ENCODE measurements around the gene MYO3B. TPM values are rescaled to one million over a fixed set of nuclear protein-coding genes. Genes with fewer than 3 reads are reported as not detected.
"Not testable (repeated sequence)": the region's sequence is repeated elsewhere in the genome, so short reads cannot be mapped to it uniquely, and the experiment has no call there.

The MYO3B gene
- total RNA-seq, 1 donor from 2014 or later = 13.7 TPM

DNA sequence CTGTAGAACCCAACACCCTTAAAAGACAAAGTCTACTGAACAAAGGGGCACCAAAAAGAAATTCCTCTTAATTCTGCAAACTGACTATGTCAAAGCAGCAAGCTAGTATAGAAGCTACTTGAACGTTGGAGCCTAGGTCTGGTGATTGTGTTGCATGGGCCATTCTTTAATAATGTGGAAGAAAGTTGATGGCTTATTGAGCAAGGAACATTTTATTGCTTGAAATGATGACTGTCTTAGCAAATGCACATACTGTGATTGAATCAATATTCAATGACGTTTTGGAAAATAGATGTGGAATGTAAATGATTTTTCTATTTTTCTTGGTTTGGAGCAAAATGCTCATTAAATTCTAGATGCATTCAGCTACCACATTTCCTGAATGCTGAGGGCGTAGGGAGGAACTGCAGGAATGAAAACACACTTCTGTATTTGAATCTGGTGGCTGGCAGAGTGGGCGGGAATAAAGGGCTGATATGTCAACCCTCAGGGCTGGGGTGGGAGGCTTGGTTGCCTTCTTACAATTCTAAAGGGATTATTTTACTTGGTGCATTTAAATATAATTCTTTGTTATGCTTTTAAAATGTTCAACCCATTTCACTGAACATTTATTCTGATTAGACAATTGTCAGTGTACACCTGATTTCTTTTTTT is 26.5 kb downstream of the MYO3B start:
- H3K4me3 Mint-ChIP-seq (ENCODE audit: low read depth) = no peak overlapping the region
- DNase-seq (ENCODE audit: low spot score) = no peak
- H3K27me3 Mint-ChIP-seq (ENCODE audit: low read depth) = peaks cover 16% of the 10 kb centered on the region
- no peak overlapping the region for H3K27ac Mint-ChIP-seq
- intact Hi-C loops (cut with micrococcal nuclease) = no loop called here
- H3K9me3 Mint-ChIP-seq = no peaks in the 10 kb centered on the region
- H3K36me3 Mint-ChIP-seq (ENCODE audit: low read depth) = no peaks in the 10 kb centered on the region
- H3K4me1 Mint-ChIP-seq (ENCODE audit: low read depth) = no peaks in the 10 kb centered on the region

- Mint-ChIP-seq H3K4me3 (ENCODE audit: low read depth) (no peak overlapping the region), H3K9me3 (no peaks in the 10 kb centered on the region), H3K27me3 (ENCODE audit: low read depth) (peaks cover 16% of the 10 kb centered on the region), H3K36me3 (ENCODE audit: low read depth) (no peaks in the 10 kb centered on the region), H3K27ac (no peak overlapping the region), H3K4me1 (ENCODE audit: low read depth) (no peaks in the 10 kb centered on the region)
- DNase-seq (ENCODE audit: low spot score) = no peak
- intact Hi-C loops (cut with micrococcal nuclease) = no loop called here
Measured at GRCh38 chr2:170206246-170206645, 28.3 kb downstream of the MYO3B start.

DNA sequence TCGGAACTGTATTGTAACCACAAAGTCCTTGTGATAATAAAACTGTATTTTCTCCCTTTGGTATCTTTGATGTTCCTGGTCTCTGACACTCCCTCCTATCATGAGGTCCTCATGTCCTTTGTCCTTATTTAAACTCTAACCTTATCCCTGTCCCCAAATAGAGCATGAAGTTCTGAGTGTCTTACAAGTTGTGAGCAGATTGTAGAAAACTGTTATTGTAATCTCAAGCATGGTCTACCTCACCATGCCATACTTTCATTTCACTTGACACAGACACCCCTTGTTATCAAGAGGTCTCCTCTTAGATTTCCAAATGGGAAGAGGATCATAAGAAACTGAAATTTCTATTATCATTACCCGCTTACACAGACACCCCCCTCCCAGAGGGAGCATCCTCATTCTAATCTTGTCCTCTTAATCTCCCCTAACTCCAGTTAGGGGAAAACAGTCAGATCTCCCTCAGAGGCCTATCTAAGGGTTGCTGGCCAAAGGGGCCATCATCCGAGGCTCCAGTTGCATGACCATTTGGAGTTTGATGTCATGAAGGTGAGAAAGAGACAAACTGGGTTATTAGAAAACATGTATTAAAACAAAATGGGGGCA is 29.0 kb downstream of the MYO3B start:
- Mint-ChIP-seq H3K27me3 (ENCODE audit: low read depth) (peaks cover 13% of the 10 kb centered on the region), H3K27ac (no peak overlapping the region), H3K36me3 (ENCODE audit: low read depth) (no peaks in the 10 kb centered on the region), H3K4me1 (ENCODE audit: low read depth) (no peaks in the 10 kb centered on the region), H3K4me3 (ENCODE audit: low read depth) (no peak overlapping the region), H3K9me3 (no peaks in the 10 kb centered on the region)
- DNase-seq (ENCODE audit: low spot score) = no peak
- intact Hi-C loops (cut with micrococcal nuclease) = no loop called here

GRCh38 chr2:170207901-170208300 is 30.0 kb downstream of the MYO3B start:
- Mint-ChIP-seq H3K4me3 (ENCODE audit: low read depth) (no peak overlapping the region), H3K36me3 (ENCODE audit: low read depth) (no peaks in the 10 kb centered on the region), H3K9me3 (no peaks in the 10 kb centered on the region), H3K27me3 (ENCODE audit: low read depth) (peaks cover 10% of the 10 kb centered on the region), H3K4me1 (ENCODE audit: low read depth) (no peaks in the 10 kb centered on the region), H3K27ac (no peak overlapping the region)
- intact Hi-C loops (cut with micrococcal nuclease) = no loop called here
- DNase-seq (ENCODE audit: low spot score) = no peak

DNA sequence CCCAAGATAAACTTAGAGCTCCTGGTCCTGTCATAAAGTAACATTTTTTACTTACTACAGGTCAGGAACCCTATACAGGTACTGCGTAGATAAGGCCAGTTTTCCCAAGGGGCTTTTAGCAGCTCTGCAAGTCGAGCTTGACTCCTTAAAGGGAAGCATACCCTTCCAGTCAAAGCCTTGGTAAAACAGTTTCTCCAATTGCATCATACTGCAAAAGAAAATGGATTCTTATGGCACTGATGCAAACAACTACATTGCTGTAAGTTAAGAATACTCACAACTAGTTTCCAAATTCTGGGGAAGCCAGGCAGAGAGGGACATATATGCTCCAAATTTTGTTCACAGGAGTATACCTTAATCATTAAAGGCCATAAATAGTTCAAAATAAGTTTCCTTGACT is 31.0 kb downstream of the MYO3B start:
- peaks cover 8% of the 10 kb centered on the region for H3K27me3 Mint-ChIP-seq (ENCODE audit: low read depth)
- no peak for DNase-seq (ENCODE audit: low spot score)
- no peaks in the 10 kb centered on the region for H3K9me3 Mint-ChIP-seq
- no peak overlapping the region for H3K4me3 Mint-ChIP-seq (ENCODE audit: low read depth)
- no peak overlapping the region for H3K27ac Mint-ChIP-seq
- H3K4me1 Mint-ChIP-seq (ENCODE audit: low read depth) = no peaks in the 10 kb centered on the region
- H3K36me3 Mint-ChIP-seq (ENCODE audit: low read depth) = no peaks in the 10 kb centered on the region
- intact Hi-C loops (cut with micrococcal nuclease) = no loop called here

- no peak overlapping the region for H3K4me3 Mint-ChIP-seq (ENCODE audit: low read depth)
- H3K36me3 Mint-ChIP-seq (ENCODE audit: low read depth) = no peaks in the 10 kb centered on the region
- H3K4me1 Mint-ChIP-seq (ENCODE audit: low read depth) = no peaks in the 10 kb centered on the region
- intact Hi-C loops (cut with micrococcal nuclease) = no loop called here
- peaks cover 5% of the 10 kb centered on the region for H3K27me3 Mint-ChIP-seq (ENCODE audit: low read depth)
- no peak for DNase-seq (ENCODE audit: low spot score)
- H3K27ac Mint-ChIP-seq = no peak overlapping the region
- no peaks in the 10 kb centered on the region for H3K9me3 Mint-ChIP-seq
Measured at GRCh38 chr2:170212625-170213280, 34.8 kb downstream of the MYO3B start.

- H3K27ac Mint-ChIP-seq; intact Hi-C loops (cut with micrococcal nuclease): not testable (repeated sequence)
Measured at GRCh38 chr2:170213281-170213625, 35.3 kb downstream of the MYO3B start.

DNA sequence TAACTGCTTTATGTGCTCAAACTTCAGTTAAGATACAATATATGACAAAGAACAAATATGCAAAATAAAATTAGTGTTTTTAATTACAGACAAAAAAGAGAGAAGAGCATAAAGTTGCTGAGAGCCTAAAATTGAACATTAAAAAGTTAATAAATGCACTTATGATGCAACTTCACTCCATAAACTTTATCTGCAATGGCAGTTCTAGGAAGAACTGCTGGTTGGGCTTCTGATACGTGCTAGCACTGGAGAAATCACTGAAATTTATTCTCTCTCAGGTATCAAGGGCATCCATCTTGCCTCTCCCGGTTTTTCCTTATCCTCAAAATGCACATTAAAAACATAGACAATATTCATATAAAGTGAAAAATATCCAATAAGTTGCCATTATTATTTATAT is 35.7 kb downstream of the MYO3B start:
- DNase-seq (ENCODE audit: low spot score) = no peak
- no peaks in the 10 kb centered on the region for H3K9me3 Mint-ChIP-seq
- no peak overlapping the region for H3K27ac Mint-ChIP-seq
- no peaks in the 10 kb centered on the region for H3K36me3 Mint-ChIP-seq (ENCODE audit: low read depth)
- H3K4me1 Mint-ChIP-seq (ENCODE audit: low read depth) = no peaks in the 10 kb centered on the region
- intact Hi-C loops (cut with micrococcal nuclease) = no loop called here
- H3K27me3 Mint-ChIP-seq (ENCODE audit: low read depth) = peaks cover 5% of the 10 kb centered on the region
- H3K4me3 Mint-ChIP-seq (ENCODE audit: low read depth) = no peak overlapping the region

More at GRCh38 chr2:170213281-170213625, 35.3 kb downstream of the MYO3B start:
- H3K36me3 Mint-ChIP-seq (ENCODE audit: low read depth); H3K9me3 Mint-ChIP-seq; DNase-seq (ENCODE audit: low spot score); H3K4me3 Mint-ChIP-seq (ENCODE audit: low read depth); H3K27me3 Mint-ChIP-seq (ENCODE audit: low read depth); H3K4me1 Mint-ChIP-seq (ENCODE audit: low read depth): not testable (repeated sequence)

GRCh38 chr2:170214309-170214948 is 36.5 kb downstream of the MYO3B start:
- intact Hi-C loops (cut with micrococcal nuclease) = no loop called here
- Mint-ChIP-seq H3K27ac (no peak overlapping the region), H3K4me1 (ENCODE audit: low read depth) (no peaks in the 10 kb centered on the region), H3K27me3 (ENCODE audit: low read depth) (peaks cover 10% of the 10 kb centered on the region), H3K9me3 (no peaks in the 10 kb centered on the region), H3K4me3 (ENCODE audit: low read depth) (no peak overlapping the region), H3K36me3 (ENCODE audit: low read depth) (no peaks in the 10 kb centered on the region)
- DNase-seq (ENCODE audit: low spot score) = no peak

- Mint-ChIP-seq H3K4me1 (ENCODE audit: low read depth) (no peaks in the 10 kb centered on the region), H3K27ac (no peak overlapping the region), H3K36me3 (ENCODE audit: low read depth) (no peaks in the 10 kb centered on the region), H3K4me3 (ENCODE audit: low read depth) (no peak overlapping the region), H3K27me3 (ENCODE audit: low read depth) (peaks cover 10% of the 10 kb centered on the region), H3K9me3 (no peaks in the 10 kb centered on the region)
- intact Hi-C loops (cut with micrococcal nuclease) = no loop called here
- DNase-seq (ENCODE audit: low spot score) = no peak
Measured at GRCh38 chr2:170215021-170215420, 37.1 kb downstream of the MYO3B start.

- Mint-ChIP-seq H3K27ac (no peak overlapping the region), H3K36me3 (ENCODE audit: low read depth) (no peaks in the 10 kb centered on the region), H3K27me3 (ENCODE audit: low read depth) (peaks cover 10% of the 10 kb centered on the region), H3K4me1 (ENCODE audit: low read depth) (no peaks in the 10 kb centered on the region), H3K9me3 (no peaks in the 10 kb centered on the region), H3K4me3 (ENCODE audit: low read depth) (no peak overlapping the region)
- no peak for DNase-seq (ENCODE audit: low spot score)
- intact Hi-C loops (cut with micrococcal nuclease) = no loop called here
Measured at GRCh38 chr2:170216428-170216827, 38.5 kb downstream of the MYO3B start.

GRCh38 chr2:170216981-170217380 is 39.0 kb downstream of the MYO3B start:
- Mint-ChIP-seq H3K27ac (no peak overlapping the region), H3K4me3 (ENCODE audit: low read depth) (no peak overlapping the region), H3K27me3 (ENCODE audit: low read depth) (peaks cover 10% of the 10 kb centered on the region), H3K36me3 (ENCODE audit: low read depth) (no peaks in the 10 kb centered on the region), H3K9me3 (no peaks in the 10 kb centered on the region), H3K4me1 (ENCODE audit: low read depth) (no peaks in the 10 kb centered on the region)
- intact Hi-C loops (cut with micrococcal nuclease) = no loop called here
- no peak for DNase-seq (ENCODE audit: low spot score)

- H3K9me3 Mint-ChIP-seq = no peaks in the 10 kb centered on the region
- no peaks in the 10 kb centered on the region for H3K4me1 Mint-ChIP-seq (ENCODE audit: low read depth)
- H3K27ac Mint-ChIP-seq = no peak overlapping the region
- no peak overlapping the region for H3K4me3 Mint-ChIP-seq (ENCODE audit: low read depth)
- DNase-seq (ENCODE audit: low spot score) = no peak
- H3K27me3 Mint-ChIP-seq (ENCODE audit: low read depth) = peaks cover 10% of the 10 kb centered on the region
- no peaks in the 10 kb centered on the region for H3K36me3 Mint-ChIP-seq (ENCODE audit: low read depth)
- intact Hi-C loops (cut with micrococcal nuclease) = no loop called here
Measured at GRCh38 chr2:170217778-170218251, 39.9 kb downstream of the MYO3B start.

Data from activated T-helper 2 cell treated with anti-CD3 and anti-CD28 coated beads, Interferon-gamma antibody, Interleukin-2, Interleukin-4, amounts not matched to agents 10 μg/mL and 5 μg/mL and 100 μg/mL, durations not matched to agents 14 hours and 24 hours and 36 hours (primary cell).